Keratinocyte (primary cell): ENCODE results near the gene SEMA3F. TPM values are rescaled to one million over a fixed set of nuclear protein-coding genes. Genes with fewer than 3 reads are reported as not detected.

Experiments
- DNase-seq: peaks from one replicate; pipeline ENCODE4 v3.0.0-alpha.2; 2011; ENCODE audit warnings: low read depth, missing footprints, low spot score
- FAIRE-seq: peaks from 2 replicates; lab custom pipeline; 2011; peaks lifted over from hg19 to GRCh38; lab: Jason Lieb, UNC
- H2AFZ ChIP-seq: 2 replicates; pipeline ENCODE4 v1.6.0; 2012; ENCODE audit warnings: low read length, control low read depth, inconsistent platforms; ENCODE audit not compliant: control insufficient read depth
- H3K27ac ChIP-seq: 2 replicates; pipeline ENCODE4 v1.5.1; 2011; ENCODE audit warnings: low read length; ENCODE audit not compliant: control insufficient read depth, insufficient read depth
- H3K27me3 ChIP-seq: 3 replicates; pipeline ENCODE4 v1.6.0; 2011; ENCODE audit warnings: low read length; ENCODE audit not compliant: control insufficient read depth, insufficient read depth; ENCODE audit errors: extremely low read depth
- H3K36me3 ChIP-seq, 2 experiments: 2 replicates in 1 of 2; 3 replicates in 1 of 2; pipeline ENCODE4 v1.5.1; 2011; ENCODE audit warnings: low read length in 2 of 2, mild to moderate bottlenecking in 1 of 2; ENCODE audit not compliant: control insufficient read depth in 2 of 2, insufficient read depth in 2 of 2; ENCODE audit errors: extremely low read depth in 1 of 2
- H3K4me1 ChIP-seq: 3 replicates; pipeline ENCODE4 v1.5.1; 2011; ENCODE audit warnings: low read length; ENCODE audit not compliant: control insufficient read depth, insufficient read depth; ENCODE audit errors: extremely low read depth
- H3K4me2 ChIP-seq: 3 replicates; pipeline ENCODE4 v1.6.0; 2011; ENCODE audit warnings: low read depth, low read length; ENCODE audit not compliant: control insufficient read depth, insufficient read depth; ENCODE audit errors: extremely low read depth
- H3K4me3 ChIP-seq, 3 experiments: fragments of 200-600 bp in 1 of 3; sonication (generic) in 1 of 3; 2 replicates in 2 of 3; 3 replicates in 1 of 3; pipeline ENCODE4 v1.5.1; 2011 to 2016; ENCODE audit warnings: low read length in 3 of 3, mild to moderate bottlenecking in 3 of 3, control low read depth in 2 of 3, inconsistent platforms in 1 of 3, low read depth in 1 of 3, mixed read lengths in 1 of 3, mixed run types in 1 of 3, moderate library complexity in 1 of 3; ENCODE audit not compliant: control insufficient read depth in 2 of 3, insufficient read depth in 2 of 3; ENCODE audit errors: extremely low read depth in 1 of 3
- H3K79me2 ChIP-seq: 2 replicates; pipeline ENCODE4 v1.6.0; 2012; ENCODE audit warnings: low read length; ENCODE audit not compliant: control insufficient read depth, insufficient read depth
- H3K9ac ChIP-seq: 3 replicates; pipeline ENCODE4 v1.6.0; 2011; ENCODE audit warnings: low read length; ENCODE audit not compliant: control insufficient read depth, insufficient read depth; ENCODE audit errors: extremely low read depth
- H3K9me1 ChIP-seq: 3 replicates; pipeline ENCODE4 v1.6.0; 2011; ENCODE audit warnings: low read length; ENCODE audit not compliant: control insufficient read depth, insufficient read depth; ENCODE audit errors: extremely low read depth
- H3K9me3 ChIP-seq: 2 replicates; pipeline ENCODE4 v1.5.1; 2012; ENCODE audit warnings: low read depth, low read length; ENCODE audit not compliant: control insufficient read depth
- H4K20me1 ChIP-seq: 3 replicates; pipeline ENCODE4 v1.6.0; 2011; ENCODE audit warnings: low read length; ENCODE audit not compliant: control insufficient read depth, insufficient read depth; ENCODE audit errors: extremely low read depth
- EZH2 ChIP-seq: IDR thresholded peaks from one replicate; pipeline ENCODE4 v1.6.1; 2012; ENCODE audit warnings: inconsistent platforms, mild to moderate bottlenecking, low read length, moderate library complexity
- dilution Hi-C: fragments of 300-500 bp; cut with MboI; formaldehyde crosslinking; loops from one replicate; pipeline ENCODE4 v1.7.0; 2020; ENCODE audit warnings: low sequenced_read_pairs; ENCODE audit not compliant: extremely low pct_ligation_motif_present
- polyA plus RNA-seq, 5 experiments: library from polyadenylated mRNA; depleted of rRNA in 3 of 5; stranded (reverse) in 3 of 5; stranded (forward) in 1 of 5; unstranded in 1 of 5; fragments of >200 nt; gene quantifications; 1 replicate in 1 of 5; 2 replicates in 3 of 5; 3 replicates in 1 of 5; pipeline versions ENCODE4 v1.2.1 to v1.2.3, GENCODE V29; 2011 to 2012; ENCODE audit warnings: missing spikeins in 2 of 5, low read depth in 1 of 5, low replicate concordance in 1 of 5
- TF ChIP-seq, protein P1 (sequence below), 3 experiments: IDR thresholded peaks in 1 of 3; conservative IDR thresholded peaks in 1 of 3; optimal IDR thresholded peaks in 1 of 3; 2 replicates in 2 of 3; 3 replicates in 1 of 3; pipeline versions ENCODE3 to v1.5.1; 2011; ENCODE audit warnings: low read length in 3 of 3, mild to moderate bottlenecking in 3 of 3, moderate library complexity in 2 of 3, control low read depth in 1 of 3, inconsistent platforms in 1 of 3; ENCODE audit not compliant: insufficient read depth in 2 of 3; ENCODE audit errors: extremely low read depth in 1 of 3

SEMA3F gene
- polyA plus RNA-seq, 1 donor (not counting 4 experiments of a cell fraction or from before 2014, with no cell fraction given), result 72.8 TPM

DNA sequence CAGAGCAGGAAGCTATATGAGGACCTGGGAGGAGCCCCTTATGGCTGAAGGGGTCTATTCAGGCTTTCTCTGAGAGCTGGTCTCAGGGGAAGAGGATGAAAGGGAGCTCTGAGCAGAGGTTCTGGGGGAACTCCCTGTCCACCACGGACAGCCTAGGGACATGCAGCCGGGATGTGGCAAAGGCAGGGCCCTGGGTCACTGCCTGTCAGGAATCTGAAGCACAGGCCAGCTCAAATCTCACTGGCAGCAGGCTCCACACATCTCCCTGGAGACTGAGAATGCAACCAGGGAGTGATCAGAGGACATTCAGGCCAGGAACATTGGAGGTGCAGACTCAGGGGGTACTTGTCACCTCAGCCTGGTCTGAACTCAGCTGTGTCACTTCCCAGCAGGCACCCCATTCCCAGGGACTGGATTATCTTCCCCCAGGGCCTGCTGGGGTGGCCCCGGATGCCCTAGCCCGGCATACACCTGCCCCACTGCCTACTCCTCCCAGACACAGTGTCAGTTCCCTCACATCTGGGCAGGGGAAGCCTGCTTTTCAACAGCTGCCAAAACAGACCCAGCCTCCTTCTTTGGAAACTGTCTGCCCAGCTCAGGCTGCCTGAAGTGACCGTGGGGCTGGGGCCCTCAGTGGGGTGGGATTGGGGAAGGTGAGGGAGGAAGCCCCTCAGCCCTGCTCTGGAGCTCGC is 18.3 kb upstream of the SEMA3F start:
- H3K9me3 ChIP-seq, result no peaks in the 10 kb centered on the region
- H3K27me3 ChIP-seq, result no peaks in the 10 kb centered on the region
- no peak overlapping the region for H2AFZ ChIP-seq
- DNase-seq (no peak), FAIRE-seq (no peak)
- H3K27ac ChIP-seq, result no peak overlapping the region
- H3K4me3 ChIP-seq, result no peak overlapping the region
- dilution Hi-C loops, result no loop called here
- peaks cover 2% of the 10 kb centered on the region for H3K9me1 ChIP-seq
- no peaks in the 10 kb centered on the region for H4K20me1 ChIP-seq
- H3K4me1 ChIP-seq, result peaks cover 21% of the 10 kb centered on the region
- no peaks in the 10 kb centered on the region for H3K36me3 ChIP-seq
- no peak for TF ChIP-seq EZH2
- TF ChIP-seq, protein P1, sequence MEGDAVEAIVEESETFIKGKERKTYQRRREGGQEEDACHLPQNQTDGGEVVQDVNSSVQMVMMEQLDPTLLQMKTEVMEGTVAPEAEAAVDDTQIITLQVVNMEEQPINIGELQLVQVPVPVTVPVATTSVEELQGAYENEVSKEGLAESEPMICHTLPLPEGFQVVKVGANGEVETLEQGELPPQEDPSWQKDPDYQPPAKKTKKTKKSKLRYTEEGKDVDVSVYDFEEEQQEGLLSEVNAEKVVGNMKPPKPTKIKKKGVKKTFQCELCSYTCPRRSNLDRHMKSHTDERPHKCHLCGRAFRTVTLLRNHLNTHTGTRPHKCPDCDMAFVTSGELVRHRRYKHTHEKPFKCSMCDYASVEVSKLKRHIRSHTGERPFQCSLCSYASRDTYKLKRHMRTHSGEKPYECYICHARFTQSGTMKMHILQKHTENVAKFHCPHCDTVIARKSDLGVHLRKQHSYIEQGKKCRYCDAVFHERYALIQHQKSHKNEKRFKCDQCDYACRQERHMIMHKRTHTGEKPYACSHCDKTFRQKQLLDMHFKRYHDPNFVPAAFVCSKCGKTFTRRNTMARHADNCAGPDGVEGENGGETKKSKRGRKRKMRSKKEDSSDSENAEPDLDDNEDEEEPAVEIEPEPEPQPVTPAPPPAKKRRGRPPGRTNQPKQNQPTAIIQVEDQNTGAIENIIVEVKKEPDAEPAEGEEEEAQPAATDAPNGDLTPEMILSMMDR (optimal IDR thresholded peaks at IDR 0.05 in 1 of 3, IDR thresholded peaks at IDR 0.05 in 1 of 3, conservative IDR thresholded peaks at IDR 0.05 in 1 of 3; ENCODE audit: extremely low read depth in 1 of 3, insufficient read depth in 2 of 3, low read length in 3 of 3), result no peak
- H3K9ac ChIP-seq, result no peak overlapping the region
- H3K4me2 ChIP-seq, result no peak overlapping the region
- no peaks in the 10 kb centered on the region for H3K79me2 ChIP-seq

DNA sequence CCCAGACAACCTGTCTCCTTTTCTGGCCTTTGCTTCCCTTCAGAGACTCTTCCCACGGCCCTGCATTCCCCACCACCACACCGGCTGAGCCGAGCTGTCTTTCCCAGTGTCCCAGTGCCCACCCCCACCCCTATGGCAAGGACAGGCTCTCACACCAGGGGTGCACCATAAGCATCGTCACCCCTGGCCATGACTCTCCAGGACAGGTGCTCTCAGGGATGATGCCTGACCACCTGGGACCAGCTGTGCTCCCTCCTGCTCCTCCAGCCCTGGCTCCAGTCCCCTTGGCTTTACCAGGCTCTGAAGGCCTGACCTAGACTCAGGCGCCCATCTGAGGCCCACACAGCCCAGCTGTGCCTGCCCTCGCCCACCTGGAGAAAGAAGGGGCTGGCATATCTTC is 17.6 kb upstream of the SEMA3F start:
- Histone ChIP-seq H4K20me1 (no peaks in the 10 kb centered on the region), H3K36me3 (no peaks in the 10 kb centered on the region), H3K9me3 (no peaks in the 10 kb centered on the region), H3K27ac (no peak overlapping the region), H3K9ac (no peak overlapping the region), H3K4me1 (peaks cover 21% of the 10 kb centered on the region), H3K27me3 (no peaks in the 10 kb centered on the region), H3K4me3 (no peak overlapping the region), H3K79me2 (no peaks in the 10 kb centered on the region), H3K9me1 (peaks cover 2% of the 10 kb centered on the region), H2AFZ (no peak overlapping the region), H3K4me2 (no peak overlapping the region)
- TF ChIP-seq EZH2, result no peak
- TF ChIP-seq, protein P1 (optimal IDR thresholded peaks at IDR 0.05 in 1 of 3, IDR thresholded peaks at IDR 0.05 in 1 of 3, conservative IDR thresholded peaks at IDR 0.05 in 1 of 3; ENCODE audit: extremely low read depth in 1 of 3, insufficient read depth in 2 of 3, low read length in 3 of 3), result no peak
- dilution Hi-C loops, result no loop called here
- no peak for FAIRE-seq
- DNase-seq, result no peak
